ENCODE measurements around the gene EMILIN1.

GRCh38 chr2:27040282-27040681 is 38.1 kb upstream of the EMILIN1 start:
- no peak for TF ChIP-seq CTCF (IDR thresholded peaks at IDR 0.05)
- no peak for TF ChIP-seq POLR2A (IDR thresholded peaks at IDR 0.05)

Data from lower leg skin (tissue), 3 donors.